HG02981 (cell line): ENCODE results near the gene CRYBG1.
A peak's percentile ranks its signal among the peaks of the same experiment; 100 is the strongest.

ENCODE experiments used
- ATAC-seq: cut with Tn5 transposase; IDR thresholded peaks from one replicate; pipeline ENCODE4 v1.9.1; 2021; ENCODE audit warnings: mild to moderate bottlenecking, moderate library complexity; ENCODE audit not compliant: unreplicated experiment

The CRYBG1 gene

GRCh38 chr6:106519460-106520394 lies 159.2 kb downstream of the CRYBG1 start:
- peak; percentile 57 for ATAC-seq

DNA sequence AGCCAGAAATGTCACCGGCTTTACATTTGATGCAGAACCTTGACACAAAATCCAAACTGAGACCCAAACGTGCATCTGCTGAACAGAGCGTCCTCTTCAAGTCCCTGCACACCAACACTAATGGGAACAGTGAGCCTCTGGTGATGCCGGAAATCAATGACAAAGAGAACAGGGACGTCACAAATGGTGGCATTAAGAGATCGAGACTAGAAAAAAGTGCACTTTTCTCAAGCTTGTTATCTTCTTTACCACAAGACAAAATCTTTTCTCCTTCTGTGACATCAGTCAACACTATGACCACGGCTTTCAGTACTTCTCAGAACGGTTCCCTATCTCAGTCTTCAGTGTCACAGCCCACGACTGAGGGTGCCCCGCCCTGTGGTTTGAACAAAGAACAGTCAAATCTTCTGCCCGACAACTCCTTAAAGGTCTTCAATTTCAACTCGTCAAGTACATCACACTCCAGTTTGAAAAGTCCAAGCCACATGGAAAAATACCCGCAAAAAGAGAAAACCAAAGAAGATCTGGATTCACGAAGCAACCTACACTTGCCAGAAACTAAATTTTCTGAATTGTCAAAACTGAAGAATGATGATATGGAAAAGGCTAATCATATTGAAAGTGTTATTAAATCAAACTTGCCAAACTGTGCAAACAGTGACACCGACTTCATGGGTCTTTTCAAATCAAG lies 160.3 kb downstream of the CRYBG1 start:
- peak; percentile 58 for ATAC-seq

DNA sequence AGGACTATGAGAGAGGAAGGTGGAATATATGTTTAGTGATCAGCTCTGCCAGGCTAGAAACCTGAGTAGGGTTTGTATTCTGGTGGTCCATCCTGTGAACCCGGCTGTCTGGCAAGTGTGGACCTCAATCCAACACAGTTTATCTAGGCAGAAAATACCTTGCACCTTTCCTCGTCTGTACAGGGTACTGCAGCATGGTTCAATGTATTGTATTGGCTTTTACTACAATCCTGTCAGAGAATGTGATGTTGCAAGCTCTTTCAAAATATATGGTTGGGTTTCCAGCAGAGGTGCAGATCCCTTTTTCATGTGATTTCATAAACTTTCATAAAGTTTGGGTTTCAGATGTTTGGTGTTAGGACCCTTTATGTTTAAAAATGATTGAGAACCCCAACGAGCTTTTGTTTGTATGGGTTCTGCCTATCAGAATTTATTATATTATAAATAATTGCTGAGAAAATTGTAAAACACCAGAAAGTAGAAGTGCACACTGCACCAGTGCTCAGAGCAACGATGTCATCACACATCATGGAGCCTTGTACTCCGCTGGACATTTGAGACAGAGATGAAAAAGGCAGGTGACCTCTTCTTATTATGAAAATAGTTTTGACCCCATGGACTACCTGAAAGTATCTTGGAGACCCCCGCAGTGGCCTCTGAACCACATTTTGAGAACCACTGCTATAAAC lies 162.2 kb downstream of the CRYBG1 start:
- ATAC-seq, result no peak

- ATAC-seq, result peak; percentile 43
Observed at GRCh38 chr6:106525107-106525881, 164.8 kb downstream of the CRYBG1 start.

GRCh38 chr6:106525882-106526275 lies 165.4 kb downstream of the CRYBG1 start:
- ATAC-seq, result no peak

- no peak for ATAC-seq
Observed at GRCh38 chr6:106527117-106527516, 166.6 kb downstream of the CRYBG1 start.

GRCh38 chr6:106527979-106528378 lies 167.5 kb downstream of the CRYBG1 start:
- no peak for ATAC-seq

- no peak for ATAC-seq
Observed at GRCh38 chr6:106528521-106528920, 168.0 kb downstream of the CRYBG1 start.

DNA sequence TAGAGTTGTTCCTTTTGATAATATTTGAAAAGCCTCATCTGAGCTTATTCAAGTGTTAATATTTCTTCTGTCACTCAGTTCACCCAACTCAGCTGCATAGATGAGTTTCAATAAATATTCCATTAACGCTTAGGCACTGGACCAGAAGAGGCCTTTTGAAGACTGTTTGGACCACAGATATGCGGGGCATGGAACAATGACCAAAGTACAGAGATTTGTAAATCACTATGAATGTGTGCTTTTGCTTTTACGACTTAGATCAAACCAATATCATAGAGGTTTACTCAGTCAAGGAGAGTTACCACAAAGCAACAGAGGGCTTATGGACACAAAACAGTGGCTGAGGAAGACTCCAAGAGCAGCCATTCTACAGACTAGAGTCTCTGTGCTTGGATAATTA lies 168.9 kb downstream of the CRYBG1 start:
- no peak for ATAC-seq

GRCh38 chr6:106530026-106530425 lies 169.5 kb downstream of the CRYBG1 start:
- ATAC-seq, result no peak

GRCh38 chr6:106530502-106530901 lies 170.0 kb downstream of the CRYBG1 start:
- ATAC-seq, result no peak

DNA sequence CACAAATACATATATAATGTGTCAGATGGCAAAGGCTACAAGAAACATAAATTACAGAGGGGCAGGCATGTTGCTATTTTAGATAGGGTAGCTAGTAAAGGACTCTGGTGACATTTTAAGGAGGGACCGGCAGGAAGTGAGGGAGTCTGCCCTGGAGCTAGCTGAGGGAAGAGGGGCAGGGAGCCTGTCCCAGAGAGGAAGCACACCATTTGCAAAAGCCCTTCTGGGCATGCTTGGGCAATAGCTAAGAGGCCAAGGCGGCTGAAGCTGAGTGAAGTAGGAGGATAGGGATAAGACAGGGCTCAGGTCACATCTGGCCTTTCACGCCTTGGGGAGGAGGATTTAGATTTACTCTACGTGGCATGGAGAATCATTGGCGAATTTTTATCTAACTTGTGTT lies 172.5 kb downstream of the CRYBG1 start:
- ATAC-seq, result no peak

GRCh38 chr6:106534004-106534403 lies 173.5 kb downstream of the CRYBG1 start:
- no peak for ATAC-seq

- no peak for ATAC-seq
Observed at GRCh38 chr6:106534564-106534982, 174.1 kb downstream of the CRYBG1 start.

DNA sequence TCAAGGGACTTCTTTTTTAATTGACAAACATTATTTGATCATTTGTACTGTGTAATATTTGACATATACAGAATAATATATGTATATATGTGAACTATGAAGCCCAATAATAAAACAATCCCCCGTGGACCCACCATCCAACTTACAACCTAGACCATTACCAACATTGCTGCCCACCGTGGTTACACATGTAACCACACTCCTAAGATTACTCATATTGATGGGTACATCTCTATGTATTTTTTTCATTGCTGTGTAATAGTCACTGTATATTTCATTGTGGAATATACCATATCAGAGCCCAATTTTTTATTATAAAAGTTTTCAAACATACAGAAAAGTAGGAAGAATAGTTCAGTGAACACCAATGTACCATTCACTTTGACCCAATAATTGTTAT lies 174.5 kb downstream of the CRYBG1 start:
- no peak for ATAC-seq

DNA sequence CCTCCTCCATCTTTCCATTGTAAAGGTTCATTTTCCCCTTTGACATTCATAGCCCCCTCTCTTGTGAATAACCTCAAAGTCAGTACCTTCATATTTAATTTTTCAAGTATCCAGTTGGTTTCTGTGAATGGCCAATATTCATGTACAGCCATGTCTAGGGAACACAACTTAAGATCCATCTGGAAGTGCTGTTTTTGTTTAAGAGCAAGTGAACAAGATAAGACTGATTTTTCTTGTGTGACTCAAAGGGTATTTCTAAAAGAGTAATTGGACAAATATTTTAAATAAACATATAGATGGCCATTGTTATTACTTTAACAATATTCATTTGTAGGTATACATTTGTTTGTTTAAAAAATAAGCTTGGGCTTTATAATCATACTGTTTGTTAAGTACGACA lies 175.8 kb downstream of the CRYBG1 start:
- ATAC-seq, result no peak

DNA sequence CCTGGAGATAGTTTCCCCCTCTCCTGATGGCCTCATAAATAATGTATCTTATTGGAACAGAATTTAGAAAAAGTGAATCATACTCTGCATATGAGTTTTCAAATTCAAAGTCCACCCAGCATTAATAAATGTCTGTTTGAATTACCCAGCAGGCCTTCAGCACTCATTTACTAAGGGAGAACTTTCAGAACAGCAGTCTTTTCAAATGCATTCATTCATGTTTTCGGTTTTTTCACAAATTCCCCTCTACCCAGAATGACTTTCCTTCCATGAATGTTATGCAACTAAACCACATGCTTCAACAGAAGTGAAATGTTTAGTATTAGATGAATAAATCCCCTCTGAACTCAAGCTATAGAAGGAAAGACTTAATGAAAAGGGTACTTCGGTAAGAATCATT lies 176.3 kb downstream of the CRYBG1 start:
- ATAC-seq, result no peak

DNA sequence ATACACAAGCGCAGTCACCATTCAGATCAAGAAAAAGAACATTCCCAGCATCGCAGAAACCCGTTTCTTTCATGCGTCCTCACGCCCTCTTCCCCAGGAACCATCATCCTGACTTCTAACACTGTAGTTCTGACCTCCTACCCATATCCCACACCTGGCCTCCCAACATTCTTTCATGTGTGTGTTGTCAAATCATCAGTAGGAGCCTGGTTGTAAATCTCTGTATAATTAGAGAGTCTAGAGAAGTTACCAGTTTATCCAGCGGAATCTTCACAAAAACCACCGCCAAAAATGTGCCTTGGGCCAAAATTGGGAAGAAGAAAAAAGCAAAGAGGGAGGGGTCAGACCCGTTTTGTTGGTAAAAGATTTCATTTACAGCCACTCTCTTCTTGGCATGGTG lies 177.1 kb downstream of the CRYBG1 start:
- no peak for ATAC-seq

- ATAC-seq, result no peak
Observed at GRCh38 chr6:106538145-106538544, 177.6 kb downstream of the CRYBG1 start.

GRCh38 chr6:106539936-106540335 lies 179.4 kb downstream of the CRYBG1 start:
- no peak for ATAC-seq

DNA sequence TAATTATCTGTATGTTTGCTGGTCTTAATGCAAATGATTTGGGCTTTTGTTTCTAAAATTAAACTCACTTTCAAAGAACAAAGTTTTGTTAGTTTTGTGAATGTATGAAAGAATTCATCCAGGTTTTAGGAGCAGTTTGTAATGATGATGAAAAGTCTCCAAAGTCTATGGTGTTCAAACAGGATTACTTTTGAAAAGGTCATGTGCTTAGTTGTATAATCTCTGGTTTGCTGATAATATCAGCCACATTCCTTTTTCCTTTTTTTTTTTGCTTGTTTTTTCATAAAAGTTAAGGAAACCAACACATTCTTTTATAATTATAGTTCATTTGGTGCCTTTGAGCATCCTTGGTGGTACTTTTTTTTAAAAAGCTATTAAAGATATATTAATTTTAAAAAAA lies 179.9 kb downstream of the CRYBG1 start:
- ATAC-seq, result no peak
